Neural cell (in vitro differentiated cells): ENCODE results near the gene TICAM1. TPM values are rescaled to one million over a fixed set of nuclear protein-coding genes. Genes with fewer than 3 reads are reported as not detected.
A peak's percentile ranks its signal among the peaks of the same experiment; 100 is the strongest.
"Not testable (repeated sequence)": the region's sequence is repeated elsewhere in the genome, so short reads cannot be mapped to it uniquely, and the experiment has no call there.

ENCODE experiments used
- H2AFZ ChIP-seq: fragments of 200-600, 300-800 bp; sonication (generic), shearing (Covaris generic); 2 replicates; pipeline ENCODE4 v1.6.0; 2014; ENCODE audit warnings: low read depth, mild to moderate bottlenecking, antibody characterized with exemption, low read length, moderate library complexity
- H3F3A ChIP-seq: fragments of 200-600 bp; shearing (Covaris generic); 2 replicates; pipeline ENCODE4 v1.6.1; 2016; ENCODE audit warnings: mild to moderate bottlenecking, moderate library complexity, mixed read lengths, antibody characterized with exemption, low read length; ENCODE audit not compliant: insufficient read depth, poor library complexity, severe bottlenecking
- H3K27ac ChIP-seq: fragments of 200-600, 300-800 bp; sonication (generic), shearing (Covaris generic); 2 replicates; pipeline ENCODE4 v1.5.1; 2014; ENCODE audit warnings: mild to moderate bottlenecking, low read length, moderate library complexity
- H3K27me3 ChIP-seq: fragments of 300-800, 200-600 bp; sonication (generic), shearing (Covaris generic); 2 replicates; pipeline ENCODE4 v1.6.0; 2014; ENCODE audit warnings: mild to moderate bottlenecking, low read depth, low read length, moderate library complexity; ENCODE audit not compliant: insufficient read depth
- H3K36me3 ChIP-seq: fragments of 300-800, 200-600 bp; sonication (generic), shearing (Covaris generic); 2 replicates; pipeline ENCODE4 v1.5.1; 2014; ENCODE audit warnings: mild to moderate bottlenecking, antibody characterized with exemption, low read length, moderate library complexity; ENCODE audit not compliant: insufficient read depth
- H3K4me2 ChIP-seq: fragments of 300-800, 200-600 bp; sonication (generic), shearing (Covaris generic); 2 replicates; pipeline ENCODE4 v1.6.0; 2014; ENCODE audit warnings: mild to moderate bottlenecking, low read length
- H3K4me3 ChIP-seq: fragments of 300-800, 200-600 bp; sonication (generic), shearing (Covaris generic); 2 replicates; pipeline ENCODE4 v1.5.1; 2014; ENCODE audit warnings: mild to moderate bottlenecking, low read length, moderate library complexity
- H3K79me2 ChIP-seq: fragments of 200-600 bp; shearing (Covaris generic); replicated peaks from 2 replicates; pipeline ENCODE4 v1.6.0; 2014; ENCODE audit warnings: mild to moderate bottlenecking, low read length, moderate library complexity; ENCODE audit not compliant: insufficient read depth
- H3K9ac ChIP-seq: fragments of 300-800, 200-600 bp; sonication (generic), shearing (Covaris generic); 2 replicates; pipeline ENCODE4 v1.6.1; 2016; ENCODE audit warnings: mild to moderate bottlenecking, low read length, mixed read lengths
- H3K9me2 ChIP-seq: fragments of 200-600 bp; shearing (Covaris generic); 2 replicates; pipeline ENCODE4 v1.6.1; 2016; ENCODE audit warnings: mild to moderate bottlenecking, low read length, mixed read lengths; ENCODE audit not compliant: insufficient read depth
- H3K9me3 ChIP-seq: fragments of 200-600, 300-800 bp; sonication (generic), shearing (Covaris generic); 2 replicates; pipeline ENCODE4 v1.6.1; 2016; ENCODE audit warnings: mild to moderate bottlenecking, mixed run types, low read length, moderate library complexity, mixed read lengths
- H4K20me1 ChIP-seq: fragments of 200-600 bp; shearing (Covaris generic); 2 replicates; pipeline ENCODE4 v1.6.1; 2016; ENCODE audit warnings: mild to moderate bottlenecking, mixed run types; ENCODE audit not compliant: insufficient read depth
- EP300 ChIP-seq: fragments of 450-650 bp; conservative IDR thresholded peaks from 2 replicates; pipeline ENCODE4 v1.6.1; 2014; ENCODE audit warnings: antibody characterized with exemption, mild to moderate bottlenecking, moderate library complexity; ENCODE audit not compliant: poor library complexity, severe bottlenecking
- EZH2 ChIP-seq: fragments of 200-600, 300-800 bp; shearing (Covaris generic), sonication (generic); IDR thresholded peaks from 2 replicates; pipeline ENCODE4 v1.6.1; 2014; ENCODE audit warnings: antibody characterized with exemption, low read length, borderline replicate concordance, mild to moderate bottlenecking; ENCODE audit not compliant: insufficient read depth, poor library complexity, severe bottlenecking
- MXI1 ChIP-seq: fragments of 450-650 bp; conservative IDR thresholded peaks from 2 replicates; pipeline ENCODE4 v1.6.1; 2014; ENCODE audit warnings: antibody characterized with exemption, mild to moderate bottlenecking; ENCODE audit not compliant: poor library complexity, severe bottlenecking
- POLR2AphosphoS5 ChIP-seq: IDR thresholded peaks from 2 replicates; pipeline ENCODE4 v1.6.1; 2012
- RAD21 ChIP-seq: fragments of 450-650 bp; conservative IDR thresholded peaks from 2 replicates; pipeline ENCODE4 v1.6.1; 2014; ENCODE audit warnings: antibody characterized with exemption, mild to moderate bottlenecking, moderate library complexity
- SMC3 ChIP-seq: fragments of 450-650 bp; conservative IDR thresholded peaks from 2 replicates; pipeline ENCODE4 v1.6.1; 2014; ENCODE audit warnings: antibody characterized with exemption, mild to moderate bottlenecking, moderate library complexity; ENCODE audit not compliant: poor library complexity
- TAF1 ChIP-seq: IDR thresholded peaks from 2 replicates; pipeline ENCODE4 v1.6.1; 2012; ENCODE audit warnings: low read depth
- polyA plus RNA-seq: library from polyadenylated mRNA; depleted of rRNA; stranded (reverse); fragments of >200 nt; gene quantifications from 2 replicates; pipeline ENCODE4 v1.2.3, GENCODE V29; 2014
- TF ChIP-seq, protein P1 (sequence below): IDR thresholded peaks from 2 replicates; pipeline ENCODE4 v1.6.1; 2012; ENCODE audit warnings: borderline replicate concordance
- TF ChIP-seq, protein P2 (sequence below): fragments of 450-650 bp; IDR thresholded peaks from 2 replicates; pipeline ENCODE4 v1.5.1; 2014; ENCODE audit warnings: antibody characterized with exemption, mild to moderate bottlenecking, moderate library complexity; ENCODE audit not compliant: poor library complexity, severe bottlenecking

Gene TICAM1
- polyA plus RNA-seq, 1 donor from 2014 or later, result not detected

DNA sequence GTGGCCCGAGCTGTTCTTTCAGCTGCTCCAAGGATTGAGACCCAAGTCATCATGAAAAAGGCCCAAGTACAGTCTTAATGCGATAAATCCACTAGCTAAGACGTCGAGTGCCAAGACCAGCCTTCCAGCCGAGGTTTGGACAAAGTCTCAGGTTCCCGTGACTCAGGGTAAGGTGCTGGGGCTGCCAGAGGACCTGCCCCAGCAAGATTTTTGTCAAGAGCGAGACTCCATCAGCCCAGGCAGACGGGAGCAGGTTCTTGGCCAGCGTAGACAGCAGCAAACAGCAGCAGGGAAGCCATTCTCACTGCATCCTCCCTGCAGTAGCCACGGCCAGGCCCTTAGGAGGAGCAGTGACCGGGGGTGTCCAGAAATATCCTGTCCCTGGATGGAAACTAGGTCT is 36.5 kb downstream of the TICAM1 start:
- Histone ChIP-seq H3K9ac (no peak overlapping the region), H3K27me3 (no peaks in the 10 kb centered on the region), H3K4me3 (peak overlapping the region; percentile 40), H3K4me2 (no peak overlapping the region), H3K36me3 (peaks cover 5% of the 10 kb centered on the region), H2AFZ (no peak overlapping the region), H3K27ac (no peak overlapping the region), H3K9me3 (no peaks in the 10 kb centered on the region), H3K79me2 (peaks cover 36% of the 10 kb centered on the region), H3K9me2 (no peaks in the 10 kb centered on the region), H4K20me1 (no peaks in the 10 kb centered on the region), H3F3A (no peaks in the 10 kb centered on the region)
- no peak for TF ChIP-seq EZH2
- TF ChIP-seq EP300, result no peak
- TF ChIP-seq, protein P1, sequence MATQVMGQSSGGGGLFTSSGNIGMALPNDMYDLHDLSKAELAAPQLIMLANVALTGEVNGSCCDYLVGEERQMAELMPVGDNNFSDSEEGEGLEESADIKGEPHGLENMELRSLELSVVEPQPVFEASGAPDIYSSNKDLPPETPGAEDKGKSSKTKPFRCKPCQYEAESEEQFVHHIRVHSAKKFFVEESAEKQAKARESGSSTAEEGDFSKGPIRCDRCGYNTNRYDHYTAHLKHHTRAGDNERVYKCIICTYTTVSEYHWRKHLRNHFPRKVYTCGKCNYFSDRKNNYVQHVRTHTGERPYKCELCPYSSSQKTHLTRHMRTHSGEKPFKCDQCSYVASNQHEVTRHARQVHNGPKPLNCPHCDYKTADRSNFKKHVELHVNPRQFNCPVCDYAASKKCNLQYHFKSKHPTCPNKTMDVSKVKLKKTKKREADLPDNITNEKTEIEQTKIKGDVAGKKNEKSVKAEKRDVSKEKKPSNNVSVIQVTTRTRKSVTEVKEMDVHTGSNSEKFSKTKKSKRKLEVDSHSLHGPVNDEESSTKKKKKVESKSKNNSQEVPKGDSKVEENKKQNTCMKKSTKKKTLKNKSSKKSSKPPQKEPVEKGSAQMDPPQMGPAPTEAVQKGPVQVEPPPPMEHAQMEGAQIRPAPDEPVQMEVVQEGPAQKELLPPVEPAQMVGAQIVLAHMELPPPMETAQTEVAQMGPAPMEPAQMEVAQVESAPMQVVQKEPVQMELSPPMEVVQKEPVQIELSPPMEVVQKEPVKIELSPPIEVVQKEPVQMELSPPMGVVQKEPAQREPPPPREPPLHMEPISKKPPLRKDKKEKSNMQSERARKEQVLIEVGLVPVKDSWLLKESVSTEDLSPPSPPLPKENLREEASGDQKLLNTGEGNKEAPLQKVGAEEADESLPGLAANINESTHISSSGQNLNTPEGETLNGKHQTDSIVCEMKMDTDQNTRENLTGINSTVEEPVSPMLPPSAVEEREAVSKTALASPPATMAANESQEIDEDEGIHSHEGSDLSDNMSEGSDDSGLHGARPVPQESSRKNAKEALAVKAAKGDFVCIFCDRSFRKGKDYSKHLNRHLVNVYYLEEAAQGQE, result no peak
- TF ChIP-seq TAF1, result no peak
- TF ChIP-seq, protein P2, sequence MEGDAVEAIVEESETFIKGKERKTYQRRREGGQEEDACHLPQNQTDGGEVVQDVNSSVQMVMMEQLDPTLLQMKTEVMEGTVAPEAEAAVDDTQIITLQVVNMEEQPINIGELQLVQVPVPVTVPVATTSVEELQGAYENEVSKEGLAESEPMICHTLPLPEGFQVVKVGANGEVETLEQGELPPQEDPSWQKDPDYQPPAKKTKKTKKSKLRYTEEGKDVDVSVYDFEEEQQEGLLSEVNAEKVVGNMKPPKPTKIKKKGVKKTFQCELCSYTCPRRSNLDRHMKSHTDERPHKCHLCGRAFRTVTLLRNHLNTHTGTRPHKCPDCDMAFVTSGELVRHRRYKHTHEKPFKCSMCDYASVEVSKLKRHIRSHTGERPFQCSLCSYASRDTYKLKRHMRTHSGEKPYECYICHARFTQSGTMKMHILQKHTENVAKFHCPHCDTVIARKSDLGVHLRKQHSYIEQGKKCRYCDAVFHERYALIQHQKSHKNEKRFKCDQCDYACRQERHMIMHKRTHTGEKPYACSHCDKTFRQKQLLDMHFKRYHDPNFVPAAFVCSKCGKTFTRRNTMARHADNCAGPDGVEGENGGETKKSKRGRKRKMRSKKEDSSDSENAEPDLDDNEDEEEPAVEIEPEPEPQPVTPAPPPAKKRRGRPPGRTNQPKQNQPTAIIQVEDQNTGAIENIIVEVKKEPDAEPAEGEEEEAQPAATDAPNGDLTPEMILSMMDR, result no peak
- TF ChIP-seq MXI1, result no peak
- no peak for TF ChIP-seq POLR2AphosphoS5
- no peak for TF ChIP-seq RAD21
- no peak for TF ChIP-seq SMC3

DNA sequence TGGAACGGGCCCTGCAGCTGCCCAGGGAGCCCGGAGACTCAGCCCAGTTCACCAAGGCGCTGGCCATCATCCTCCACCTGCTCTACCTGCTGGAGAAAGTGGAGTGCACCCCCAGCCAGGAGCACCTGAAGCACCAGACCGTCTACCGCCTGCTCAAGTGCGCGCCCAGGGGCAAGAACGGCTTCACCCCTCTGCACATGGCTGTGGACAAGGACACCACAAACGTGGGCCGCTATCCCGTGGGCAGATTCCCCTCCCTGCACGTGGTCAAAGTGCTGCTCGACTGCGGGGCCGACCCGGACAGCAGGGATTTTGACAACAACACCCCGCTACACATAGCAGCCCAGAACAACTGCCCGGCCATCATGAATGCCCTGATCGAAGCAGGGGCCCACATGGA is 38.2 kb downstream of the TICAM1 start:
- H3K27ac ChIP-seq, H3K9me3 ChIP-seq, H3F3A ChIP-seq, H3K9me2 ChIP-seq, H2AFZ ChIP-seq, H3K27me3 ChIP-seq, H3K4me2 ChIP-seq, H3K9ac ChIP-seq, H3K36me3 ChIP-seq, H4K20me1 ChIP-seq: not testable (repeated sequence)
- H3K4me3 ChIP-seq, result peak overlapping the region; percentile 82
- H3K79me2 ChIP-seq, result peaks cover 36% of the 10 kb centered on the region

DNA sequence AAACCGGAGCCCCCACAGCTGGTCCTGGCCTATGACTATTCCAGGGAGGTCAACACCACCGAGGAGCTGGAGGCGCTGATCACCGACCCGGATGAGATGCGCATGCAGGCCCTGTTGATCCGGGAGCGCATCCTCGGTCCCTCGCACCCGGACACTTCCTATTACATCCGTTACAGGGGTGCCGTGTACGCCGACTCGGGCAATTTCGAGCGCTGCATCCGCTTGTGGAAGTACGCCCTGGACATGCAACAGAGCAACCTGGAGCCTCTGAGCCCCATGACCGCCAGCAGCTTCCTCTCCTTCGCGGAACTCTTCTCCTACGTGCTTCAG is 38.7 kb downstream of the TICAM1 start:
- Histone ChIP-seq H3K79me2 (peaks cover 36% of the 10 kb centered on the region), H3K4me2 (peak overlapping the region; percentile 70), H3K4me3 (peak overlapping the region; percentile 82)
- H3K9ac ChIP-seq, H3K27me3 ChIP-seq, H3K27ac ChIP-seq, H3K9me2 ChIP-seq, H4K20me1 ChIP-seq, H3F3A ChIP-seq, H3K9me3 ChIP-seq, H3K36me3 ChIP-seq, H2AFZ ChIP-seq: not testable (repeated sequence)
